H1 (cell line): Measurements from ENCODE around the gene INPPL1. TPM values are rescaled to one million over a fixed set of nuclear protein-coding genes. Genes with fewer than 3 reads are reported as not detected.

Source experiments
- RBBP5 ChIP-seq: IDR thresholded peaks from 2 replicates; pipeline ENCODE4 v1.7.1; 2012; ENCODE audit warnings: low read depth, mild to moderate bottlenecking, inconsistent platforms, low read length, moderate library complexity, borderline replicate concordance
- polyA plus RNA-seq, 7 experiments: library from polyadenylated mRNA; depleted of rRNA in 3 of 7; stranded (reverse) in 5 of 7; unstranded in 2 of 7; fragments of >200 nt in 5 of 7; fragments of 200-250 nt in 2 of 7; gene quantifications; 1 replicate in 5 of 7; 2 replicates in 1 of 7; 4 replicates in 1 of 7; pipeline versions ENCODE4 v1.2.1 to v1.2.3, GENCODE V29; 2011 to 2013; ENCODE audit warnings: missing spikeins in 2 of 7, mixed read lengths in 2 of 7
- total RNA-seq: library from RNA; stranded (reverse); fragmentation: NEBNext Ultra II Directional; extraction: Animal tissue kit (Norgen Biotek cat#: 25700); gene quantifications from 2 replicates; pipeline ENCODE4 v1.2.1, GENCODE V29; 2021

INPPL1 gene
- total and polyA plus RNA-seq, 2 of the 8 experiments (the other 6 are each of a cell fraction or from before 2014, with no cell fraction given): 54.5 to 79.5 TPM

- no peak for TF ChIP-seq RBBP5
These were observed 6.3 kb downstream of the INPPL1 start (continued) for GRCh38 chr11:72230764-72231365.
